Measurements from ENCODE around the gene EFCAB6. TPM values are rescaled to one million over a fixed set of nuclear protein-coding genes. Genes with fewer than 3 reads are reported as not detected.
"Not testable (repeated sequence)": the region's sequence is repeated elsewhere in the genome, so short reads cannot be mapped to it uniquely, and the experiment has no call there.

Gene EFCAB6
- total RNA-seq, 2 donors from 2014 or later = 2.2 to 2.5 TPM

DNA sequence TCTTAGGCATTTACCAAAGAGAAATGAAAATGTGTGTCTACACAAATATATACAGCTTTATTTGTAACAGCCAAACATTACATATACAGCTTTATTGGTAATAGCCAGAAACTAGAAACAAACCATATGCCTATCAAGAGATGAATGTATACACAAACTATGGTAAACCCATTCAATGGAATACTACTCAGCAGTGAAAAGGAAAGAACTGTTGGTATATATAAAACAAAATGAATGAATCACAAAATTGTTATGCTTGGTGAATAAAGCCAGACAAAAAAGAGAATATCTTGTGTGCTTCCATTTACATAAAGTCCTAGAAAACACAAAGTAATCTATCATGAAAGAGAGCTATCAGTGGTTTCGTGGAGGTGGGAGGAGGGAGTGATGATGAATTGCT, 142.9 kb downstream of the EFCAB6 start:
- no peak overlapping the region for H3K27ac ChIP-seq
- no peak overlapping the region for H3K4me3 ChIP-seq
- no peak for ATAC-seq (ENCODE audit: insufficient number of reproducible peaks, low FRiP score, low read depth)
- H3K36me3 ChIP-seq = no peaks in the 10 kb centered on the region
- no peak for DNase-seq (ENCODE audit: low spot score)
- TF ChIP-seq, protein P1, sequence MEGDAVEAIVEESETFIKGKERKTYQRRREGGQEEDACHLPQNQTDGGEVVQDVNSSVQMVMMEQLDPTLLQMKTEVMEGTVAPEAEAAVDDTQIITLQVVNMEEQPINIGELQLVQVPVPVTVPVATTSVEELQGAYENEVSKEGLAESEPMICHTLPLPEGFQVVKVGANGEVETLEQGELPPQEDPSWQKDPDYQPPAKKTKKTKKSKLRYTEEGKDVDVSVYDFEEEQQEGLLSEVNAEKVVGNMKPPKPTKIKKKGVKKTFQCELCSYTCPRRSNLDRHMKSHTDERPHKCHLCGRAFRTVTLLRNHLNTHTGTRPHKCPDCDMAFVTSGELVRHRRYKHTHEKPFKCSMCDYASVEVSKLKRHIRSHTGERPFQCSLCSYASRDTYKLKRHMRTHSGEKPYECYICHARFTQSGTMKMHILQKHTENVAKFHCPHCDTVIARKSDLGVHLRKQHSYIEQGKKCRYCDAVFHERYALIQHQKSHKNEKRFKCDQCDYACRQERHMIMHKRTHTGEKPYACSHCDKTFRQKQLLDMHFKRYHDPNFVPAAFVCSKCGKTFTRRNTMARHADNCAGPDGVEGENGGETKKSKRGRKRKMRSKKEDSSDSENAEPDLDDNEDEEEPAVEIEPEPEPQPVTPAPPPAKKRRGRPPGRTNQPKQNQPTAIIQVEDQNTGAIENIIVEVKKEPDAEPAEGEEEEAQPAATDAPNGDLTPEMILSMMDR (IDR thresholded peaks at IDR 0.05) = no peak
- H3K9me3 ChIP-seq = no peaks in the 10 kb centered on the region
- no peaks in the 10 kb centered on the region for H3K4me1 ChIP-seq (ENCODE audit: control insufficient read depth in 1 of 2, low read depth in 2 of 2)
- no peaks in the 10 kb centered on the region for H3K27me3 ChIP-seq (replicated peaks; ENCODE audit: insufficient read depth)

DNA sequence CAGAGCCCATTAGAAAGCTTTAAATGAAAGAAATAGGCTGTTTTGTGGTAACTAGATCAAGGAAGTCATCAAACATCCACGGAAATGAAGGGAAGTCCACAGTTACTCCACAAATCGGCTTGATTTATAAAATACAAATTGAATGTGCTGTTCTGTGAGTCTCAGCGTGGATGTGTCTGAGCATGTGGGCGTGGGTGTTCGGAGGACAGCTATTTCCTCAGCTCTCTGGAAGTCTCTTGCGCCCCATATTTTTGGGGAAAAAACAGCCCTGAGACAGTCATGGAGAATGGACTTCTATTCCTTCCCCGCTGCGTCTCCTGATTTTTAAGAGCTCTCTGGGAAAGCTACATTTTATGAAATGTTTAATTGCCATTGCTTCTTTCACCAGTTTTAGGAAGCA, 144.4 kb downstream of the EFCAB6 start:
- Histone ChIP-seq H3K36me3 (no peaks in the 10 kb centered on the region), H3K4me1 (ENCODE audit: control insufficient read depth in 1 of 2, low read depth in 2 of 2) (no peaks in the 10 kb centered on the region), H3K9me3 (no peaks in the 10 kb centered on the region), H3K27me3 (replicated peaks; ENCODE audit: insufficient read depth) (no peaks in the 10 kb centered on the region), H3K27ac (no peak overlapping the region), H3K4me3 (no peak overlapping the region)
- TF ChIP-seq, protein P1 (IDR thresholded peaks at IDR 0.05) = no peak
- no peak for ATAC-seq (ENCODE audit: insufficient number of reproducible peaks, low FRiP score, low read depth)
- DNase-seq (ENCODE audit: low spot score) = no peak

DNA sequence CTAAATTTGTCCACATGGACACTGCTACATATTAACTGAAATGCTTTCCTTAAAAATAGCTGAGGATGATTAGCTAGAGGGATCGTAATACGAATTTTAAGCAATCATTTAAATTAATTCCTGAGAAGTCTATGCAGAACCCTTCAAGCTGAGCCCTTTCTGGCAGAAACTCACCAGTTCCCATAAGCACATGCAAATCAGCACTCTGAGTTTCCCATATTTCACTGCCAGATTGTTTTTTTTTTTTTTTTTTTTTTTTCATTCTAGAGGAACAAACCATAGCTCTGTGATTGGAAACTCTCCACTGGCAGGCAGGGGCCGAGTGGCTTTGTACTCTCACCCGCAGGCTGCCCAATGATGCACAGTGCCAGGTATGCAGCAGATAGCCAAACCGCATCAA, 145.6 kb downstream of the EFCAB6 start:
- Histone ChIP-seq H3K27me3 (replicated peaks; ENCODE audit: insufficient read depth) (no peaks in the 10 kb centered on the region), H3K36me3 (no peaks in the 10 kb centered on the region), H3K9me3 (no peaks in the 10 kb centered on the region), H3K4me1 (ENCODE audit: control insufficient read depth in 1 of 2, low read depth in 2 of 2) (no peaks in the 10 kb centered on the region), H3K4me3 (no peak overlapping the region), H3K27ac (no peak overlapping the region)
- DNase-seq (ENCODE audit: low spot score) (no peak), ATAC-seq (ENCODE audit: insufficient number of reproducible peaks, low FRiP score, low read depth) (no peak)
- TF ChIP-seq, protein P1 (IDR thresholded peaks at IDR 0.05) = no peak

DNA sequence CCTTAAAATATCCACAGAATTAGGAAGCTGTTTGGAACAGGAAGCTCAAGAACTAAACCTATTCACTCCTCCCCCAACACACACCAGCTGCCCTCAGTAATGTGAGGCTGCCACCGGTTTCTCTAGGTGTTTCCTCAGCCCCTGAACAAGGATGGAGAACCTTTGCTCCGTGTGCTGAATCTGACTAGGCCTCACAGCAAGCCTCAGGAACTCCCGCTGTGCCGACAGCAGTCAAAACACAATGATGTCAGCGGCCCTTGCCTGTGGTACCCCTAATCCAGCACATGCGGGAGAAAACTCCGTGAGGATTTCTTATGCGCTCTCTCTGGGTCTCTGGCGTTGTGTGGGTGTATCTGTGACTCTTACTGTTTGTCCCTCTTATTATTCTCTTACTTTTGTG, 153.3 kb downstream of the EFCAB6 start:
- TF ChIP-seq, protein P1 (IDR thresholded peaks at IDR 0.05) = no peak
- ATAC-seq (ENCODE audit: insufficient number of reproducible peaks, low FRiP score, low read depth) = no peak
- DNase-seq (ENCODE audit: low spot score) = no peak
- Histone ChIP-seq H3K9me3 (no peaks in the 10 kb centered on the region), H3K4me3 (no peak overlapping the region), H3K27ac (no peak overlapping the region), H3K27me3 (replicated peaks; ENCODE audit: insufficient read depth) (no peaks in the 10 kb centered on the region), H3K4me1 (ENCODE audit: control insufficient read depth in 1 of 2, low read depth in 2 of 2) (no peaks in the 10 kb centered on the region), H3K36me3 (no peaks in the 10 kb centered on the region)

DNA sequence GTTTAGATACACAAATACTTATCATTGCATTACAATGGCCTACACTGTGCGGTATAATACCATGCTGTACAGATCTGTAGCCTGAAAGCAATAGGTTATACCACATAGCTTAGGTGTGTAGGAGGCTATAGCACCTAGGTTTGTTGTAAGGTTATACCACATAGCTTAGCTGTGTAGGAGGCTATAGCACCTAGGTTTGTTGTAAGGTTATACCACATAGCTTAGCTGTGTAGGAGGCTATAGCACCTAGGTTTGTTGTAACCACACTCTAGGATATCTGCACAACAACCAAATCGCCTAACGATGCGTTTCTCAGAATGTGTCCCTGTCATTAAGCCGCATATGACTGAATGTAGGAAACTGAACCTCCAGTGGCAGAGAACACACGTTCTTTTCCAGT, 155.5 kb downstream of the EFCAB6 start:
- not testable (repeated sequence) for H3K27me3 ChIP-seq (replicated peaks; ENCODE audit: insufficient read depth); H3K9me3 ChIP-seq; H3K27ac ChIP-seq; H3K36me3 ChIP-seq; H3K4me1 ChIP-seq (ENCODE audit: control insufficient read depth in 1 of 2, low read depth in 2 of 2); H3K4me3 ChIP-seq; ATAC-seq (ENCODE audit: insufficient number of reproducible peaks, low FRiP score, low read depth); DNase-seq (ENCODE audit: low spot score)

DNA sequence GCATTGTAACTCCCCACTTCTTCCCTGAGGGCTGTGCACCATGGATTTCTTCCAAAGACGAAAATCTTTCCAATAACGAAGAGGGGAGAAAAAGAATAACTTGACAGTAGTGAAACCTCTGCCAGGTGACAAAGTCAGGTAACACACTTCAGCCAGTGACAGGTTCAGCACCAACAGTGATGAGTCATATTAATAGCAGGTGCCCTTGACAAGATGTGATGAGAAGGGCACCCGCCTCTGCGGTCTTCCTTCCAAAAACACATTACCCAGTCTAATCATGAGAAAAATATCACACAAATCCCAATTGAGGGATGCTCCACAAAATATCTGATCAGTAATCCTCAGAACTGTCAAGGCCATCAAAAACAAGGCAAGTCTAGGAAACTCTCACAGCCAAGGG, 157.8 kb downstream of the EFCAB6 start:
- no peak for DNase-seq (ENCODE audit: low spot score)

More for the DNA sequence above, 157.8 kb downstream of the EFCAB6 start:
- no peaks in the 10 kb centered on the region for H3K27me3 ChIP-seq (replicated peaks; ENCODE audit: insufficient read depth)
- TF ChIP-seq, protein P1 (IDR thresholded peaks at IDR 0.05) = no peak
- H3K4me3 ChIP-seq = no peak overlapping the region
- ATAC-seq (ENCODE audit: insufficient number of reproducible peaks, low FRiP score, low read depth) = no peak
- no peaks in the 10 kb centered on the region for H3K36me3 ChIP-seq
- H3K9me3 ChIP-seq = peaks cover 4% of the 10 kb centered on the region
- H3K27ac ChIP-seq = no peak overlapping the region
- H3K4me1 ChIP-seq (ENCODE audit: control insufficient read depth in 1 of 2, low read depth in 2 of 2) = no peaks in the 10 kb centered on the region
